Fibroblast of upper back skin (primary cell): ENCODE data around the gene ENPP6.
"Not testable (repeated sequence)": the region's sequence is repeated elsewhere in the genome, so short reads cannot be mapped to it uniquely, and the experiment has no call there.

ENCODE experiments used
- DNase-seq: peaks from one replicate; pipeline ENCODE4 v3.0.0-alpha.2; 2013

The ENPP6 gene

DNA sequence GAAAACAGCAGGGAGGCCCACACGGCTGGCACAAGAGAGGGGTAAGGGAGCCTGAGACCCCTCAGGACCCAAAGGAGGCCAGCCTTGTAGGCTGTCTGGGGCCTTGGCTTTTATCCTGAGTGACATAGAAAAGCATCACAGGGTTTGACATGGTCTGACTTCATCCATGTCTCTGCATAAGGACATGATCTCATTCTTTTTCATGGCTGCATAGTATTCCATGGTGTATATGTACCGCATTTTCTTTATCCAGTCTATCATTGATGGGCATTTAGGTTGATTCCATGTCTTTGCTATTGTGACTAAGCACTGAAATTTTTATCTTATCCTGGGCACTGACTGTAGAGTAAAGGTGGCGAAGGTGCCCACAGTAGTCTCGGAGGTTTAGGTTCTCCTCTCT lies 166.4 kb downstream of the ENPP6 start:
- not testable (repeated sequence) for DNase-seq

GRCh38 chr4:184046148-184046547 lies 171.5 kb downstream of the ENPP6 start:
- no peak for DNase-seq

GRCh38 chr4:184041156-184041555 lies 176.5 kb downstream of the ENPP6 start:
- DNase-seq, result no peak

DNA sequence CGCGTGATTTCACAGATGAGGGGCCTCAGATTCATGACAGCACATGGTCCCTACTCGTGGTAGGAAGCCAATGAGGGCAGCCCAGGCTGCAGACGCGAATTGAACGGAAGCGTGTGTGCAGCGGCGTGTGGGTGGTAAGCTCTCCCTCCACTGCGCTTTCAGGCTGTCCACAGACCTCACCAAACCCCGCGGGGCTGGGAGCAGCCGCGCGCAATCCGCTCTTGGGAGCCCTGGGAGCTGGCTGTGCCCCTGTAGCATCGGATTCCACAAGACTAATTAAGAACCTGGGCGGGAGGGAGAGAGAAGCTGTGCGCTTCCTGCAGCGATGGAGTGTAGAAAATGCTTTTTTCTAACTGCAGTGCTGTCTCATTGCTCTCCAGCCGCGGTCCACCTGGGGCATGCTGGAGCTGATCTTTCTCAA lies 177.7 kb downstream of the ENPP6 start:
- DNase-seq, result peak; percentile 10
